Uterus (tissue), 4 donors: ENCODE measurements around the gene GRIA1. TPM values are rescaled to one million over a fixed set of nuclear protein-coding genes. Genes with fewer than 3 reads are reported as not detected.

Experiments
- DNase-seq, 2 donors: peaks; one replicate each; pipeline ENCODE4 v3.0.0-alpha.2; 2019 to 2020
- H3K27ac ChIP-seq, 2 donors: fragments of 200-600 bp; sonication (generic); 1 replicate in 1 of 2; 2 replicates in 1 of 2; pipeline ENCODE4 v1.5.1; 2016 to 2018
- H3K27me3 ChIP-seq, 2 donors: fragments of 200-600 bp; sonication (generic); one replicate each; pipeline ENCODE4 v1.5.1; 2018 to 2019; ENCODE audit warnings: control low read depth in 1 of 2
- H3K36me3 ChIP-seq, 2 donors: fragments of 200-600 bp; sonication (generic); one replicate each; pipeline ENCODE4 v1.5.1; 2019; ENCODE audit warnings: control low read depth in 1 of 2
- H3K4me1 ChIP-seq, 2 donors: fragments of 200-600 bp; sonication (generic); one replicate each; pipeline ENCODE4 v1.5.1; 2018 to 2019; ENCODE audit warnings: control low read depth in 1 of 2
- H3K4me3 ChIP-seq, 2 donors: fragments of 200-600 bp; sonication (generic); 1 replicate in 1 of 2; 2 replicates in 1 of 2; pipeline ENCODE4 v1.5.1; 2018 to 2019; ENCODE audit warnings: mild to moderate bottlenecking in 1 of 2
- H3K9me3 ChIP-seq, 2 donors: fragments of 200-600 bp; sonication (generic); one replicate each; pipeline ENCODE4 v1.5.1; 2019; ENCODE audit warnings: control low read depth in 1 of 2
- POLR2A ChIP-seq, 2 donors: fragments of 450-650 bp; IDR thresholded peaks; one replicate each; pipeline ENCODE4 v1.6.1; 2016; ENCODE audit warnings: antibody characterized with exemption in 2 of 2, mild to moderate bottlenecking in 1 of 2, moderate library complexity in 1 of 2
- intact Hi-C: fragments of 100-400 bp; cut with DNase I; formaldehyde crosslinking; loops from one replicate; pipeline ENCODE4 v1.15.1; 2023; ENCODE audit warnings: low total_unique reads
- total RNA-seq, 4 donors: library from RNA; depleted of rRNA in 3 of 4; stranded (reverse); fragments of >200 nt in 3 of 4; gene quantifications; one replicate each; pipeline versions ENCODE4 v1.1.0 to v1.2.4, GENCODE V29; 2014 to 2023
- TF ChIP-seq, protein P1 (sequence below), 4 experiments: fragments of 200-600 bp in 2 of 4; fragments of 450-650 bp in 2 of 4; sonication (generic) in 2 of 4; IDR thresholded peaks; one replicate each; pipeline ENCODE4 v1.5.1; 2016 to 2019; ENCODE audit warnings: antibody characterized with exemption in 4 of 4, mild to moderate bottlenecking in 2 of 4, moderate library complexity in 1 of 4
- donor health status: DM: yes; HTN: yes; CAD: no.

The GRIA1 gene
- total RNA-seq, 4 donors from 2014 or later, result 0.37 to 24.1 (median 1.5) TPM; not detected in 1

DNA sequence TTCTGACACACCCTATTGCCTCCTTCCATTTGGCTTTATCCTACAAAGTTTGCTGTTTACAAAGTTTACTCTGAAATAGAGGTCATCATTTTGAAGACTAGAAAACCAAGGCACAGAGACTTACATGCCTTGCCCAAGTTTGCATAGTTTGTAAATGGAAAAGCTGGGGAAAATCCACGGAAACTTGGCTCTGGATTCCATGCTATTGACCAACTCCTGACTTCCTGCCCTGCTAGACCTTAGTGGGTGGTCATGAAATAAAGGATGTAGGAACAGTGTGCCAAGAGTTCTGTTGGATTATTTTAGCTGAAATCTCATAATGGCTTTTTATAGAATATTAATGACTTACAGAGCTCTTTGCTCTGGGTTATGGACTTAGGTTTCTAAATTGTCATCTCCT is 69.5 kb downstream of the GRIA1 start:
- H3K9me3 ChIP-seq, result no peaks in the 10 kb centered on the region
- no peak for DNase-seq
- no peaks in the 10 kb centered on the region for H3K27me3 ChIP-seq
- no peak for TF ChIP-seq POLR2A (IDR thresholded peaks at IDR 0.05)
- TF ChIP-seq, protein P1, sequence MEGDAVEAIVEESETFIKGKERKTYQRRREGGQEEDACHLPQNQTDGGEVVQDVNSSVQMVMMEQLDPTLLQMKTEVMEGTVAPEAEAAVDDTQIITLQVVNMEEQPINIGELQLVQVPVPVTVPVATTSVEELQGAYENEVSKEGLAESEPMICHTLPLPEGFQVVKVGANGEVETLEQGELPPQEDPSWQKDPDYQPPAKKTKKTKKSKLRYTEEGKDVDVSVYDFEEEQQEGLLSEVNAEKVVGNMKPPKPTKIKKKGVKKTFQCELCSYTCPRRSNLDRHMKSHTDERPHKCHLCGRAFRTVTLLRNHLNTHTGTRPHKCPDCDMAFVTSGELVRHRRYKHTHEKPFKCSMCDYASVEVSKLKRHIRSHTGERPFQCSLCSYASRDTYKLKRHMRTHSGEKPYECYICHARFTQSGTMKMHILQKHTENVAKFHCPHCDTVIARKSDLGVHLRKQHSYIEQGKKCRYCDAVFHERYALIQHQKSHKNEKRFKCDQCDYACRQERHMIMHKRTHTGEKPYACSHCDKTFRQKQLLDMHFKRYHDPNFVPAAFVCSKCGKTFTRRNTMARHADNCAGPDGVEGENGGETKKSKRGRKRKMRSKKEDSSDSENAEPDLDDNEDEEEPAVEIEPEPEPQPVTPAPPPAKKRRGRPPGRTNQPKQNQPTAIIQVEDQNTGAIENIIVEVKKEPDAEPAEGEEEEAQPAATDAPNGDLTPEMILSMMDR (IDR thresholded peaks at IDR 0.05), result no peak
- intact Hi-C loops, result no loop called here
- H3K4me1 ChIP-seq, result no peaks in the 10 kb centered on the region
- no peak overlapping the region for H3K27ac ChIP-seq
- H3K36me3 ChIP-seq, result no peaks in the 10 kb centered on the region
- no peak overlapping the region for H3K4me3 ChIP-seq

DNA sequence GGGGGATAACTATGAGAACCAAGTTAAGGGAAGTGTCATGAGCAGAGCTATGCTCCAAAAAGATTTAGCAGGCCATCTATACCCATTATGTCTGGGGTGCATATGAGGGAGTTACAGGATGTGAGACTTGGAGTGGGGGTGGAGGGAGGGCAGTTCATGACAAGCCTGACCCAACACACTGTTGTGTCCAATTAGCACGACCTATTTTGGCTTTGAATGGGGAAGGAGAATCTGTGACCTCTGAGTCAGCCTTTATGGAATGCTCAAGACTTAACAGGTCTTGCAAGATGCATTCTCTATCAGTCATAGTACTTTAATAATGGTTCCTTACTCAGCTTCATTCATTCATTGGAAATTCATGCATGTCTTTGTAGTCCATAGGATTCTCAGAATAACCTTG is 71.7 kb downstream of the GRIA1 start:
- no peak overlapping the region for H3K4me3 ChIP-seq
- H3K27me3 ChIP-seq, result no peaks in the 10 kb centered on the region
- no peak for TF ChIP-seq POLR2A (IDR thresholded peaks at IDR 0.05)
- TF ChIP-seq, protein P1 (IDR thresholded peaks at IDR 0.05), result no peak
- DNase-seq, result no peak
- no peaks in the 10 kb centered on the region for H3K9me3 ChIP-seq
- intact Hi-C loops, result no loop called here
- no peaks in the 10 kb centered on the region for H3K4me1 ChIP-seq
- no peak overlapping the region for H3K27ac ChIP-seq
- H3K36me3 ChIP-seq, result no peaks in the 10 kb centered on the region

DNA sequence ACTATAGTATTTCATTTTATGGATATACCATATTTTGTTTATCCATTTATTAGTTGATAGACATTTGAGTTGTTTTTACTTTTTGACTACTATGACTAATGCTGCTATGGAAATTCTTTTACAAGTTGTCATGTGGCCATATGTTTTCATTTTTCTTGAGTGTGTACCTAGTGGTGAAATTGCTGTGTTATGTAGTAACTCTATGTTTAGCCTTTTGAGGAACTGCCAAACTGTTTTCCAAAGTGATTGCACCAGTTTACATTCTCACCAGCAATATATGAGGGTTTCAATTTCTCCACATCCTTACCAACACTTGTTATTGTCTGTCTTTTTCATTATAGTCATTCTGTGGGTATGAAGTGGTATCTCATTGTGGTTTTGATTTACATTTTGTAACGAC is 75.4 kb downstream of the GRIA1 start:
- Histone ChIP-seq H3K9me3 (no peaks in the 10 kb centered on the region), H3K27ac (no peak overlapping the region), H3K4me3 (no peak overlapping the region), H3K4me1 (no peaks in the 10 kb centered on the region), H3K36me3 (no peaks in the 10 kb centered on the region), H3K27me3 (no peaks in the 10 kb centered on the region)
- intact Hi-C loops, result no loop called here
- no peak for DNase-seq
- TF ChIP-seq, protein P1 (IDR thresholded peaks at IDR 0.05), result no peak
- no peak for TF ChIP-seq POLR2A (IDR thresholded peaks at IDR 0.05)

DNA sequence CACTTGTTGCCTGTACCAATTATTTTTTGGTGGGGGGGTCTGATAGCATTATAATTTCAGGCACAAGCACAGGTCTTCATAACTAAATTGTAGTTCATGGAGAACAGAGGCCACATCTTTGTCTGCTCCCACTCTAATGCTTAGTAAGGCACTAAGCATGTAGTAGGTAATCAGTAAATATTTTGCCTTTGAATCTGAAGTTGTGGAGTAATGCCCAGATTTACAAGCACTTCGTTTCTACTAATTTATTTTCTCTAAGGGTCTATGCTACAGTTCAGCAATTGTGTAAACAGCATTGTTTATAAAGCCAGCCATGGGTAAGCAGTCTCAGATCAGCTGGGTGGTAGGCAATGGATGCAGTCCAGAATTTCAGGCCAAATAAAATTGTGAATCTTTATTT is 78.6 kb downstream of the GRIA1 start:
- Histone ChIP-seq H3K9me3 (no peaks in the 10 kb centered on the region), H3K27me3 (no peaks in the 10 kb centered on the region), H3K4me3 (no peak overlapping the region), H3K4me1 (no peaks in the 10 kb centered on the region), H3K27ac (no peak overlapping the region), H3K36me3 (no peaks in the 10 kb centered on the region)
- no peak for DNase-seq
- no peak for TF ChIP-seq POLR2A (IDR thresholded peaks at IDR 0.05)
- TF ChIP-seq, protein P1 (IDR thresholded peaks at IDR 0.05), result no peak
- intact Hi-C loops, result no loop called here

DNA sequence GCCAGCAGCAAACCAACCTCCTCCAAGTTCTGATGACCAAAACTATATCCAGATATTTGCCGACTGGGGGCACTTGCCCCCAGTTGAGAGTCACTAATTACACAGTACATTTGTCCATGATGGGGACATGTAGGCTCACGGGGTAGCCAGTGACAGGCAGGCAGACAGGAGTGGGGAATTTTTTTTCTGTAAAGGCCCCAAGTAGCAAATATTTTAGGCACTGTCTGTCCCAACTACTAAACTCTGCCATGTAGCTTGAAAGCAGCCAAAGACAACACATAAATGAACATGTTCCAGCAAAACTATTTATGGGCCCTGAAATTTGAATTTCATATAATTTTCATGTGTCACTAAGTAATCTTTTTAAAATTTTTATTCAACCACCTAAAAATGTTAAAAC is 80.7 kb downstream of the GRIA1 start:
- Histone ChIP-seq H3K4me3 (no peak overlapping the region), H3K4me1 (no peaks in the 10 kb centered on the region), H3K9me3 (no peaks in the 10 kb centered on the region), H3K36me3 (no peaks in the 10 kb centered on the region), H3K27ac (no peak overlapping the region), H3K27me3 (no peaks in the 10 kb centered on the region)
- intact Hi-C loops, result no loop called here
- DNase-seq, result no peak
- no peak for TF ChIP-seq POLR2A (IDR thresholded peaks at IDR 0.05)
- TF ChIP-seq, protein P1 (IDR thresholded peaks at IDR 0.05), result no peak
